Measurements from ENCODE around the gene EVI5L. TPM values are rescaled to one million over a fixed set of nuclear protein-coding genes. Genes with fewer than 3 reads are reported as not detected.

Gene EVI5L
- total and polyA plus RNA-seq, 4 donors: 1.4 to 5.0 (median 4.4) TPM

DNA sequence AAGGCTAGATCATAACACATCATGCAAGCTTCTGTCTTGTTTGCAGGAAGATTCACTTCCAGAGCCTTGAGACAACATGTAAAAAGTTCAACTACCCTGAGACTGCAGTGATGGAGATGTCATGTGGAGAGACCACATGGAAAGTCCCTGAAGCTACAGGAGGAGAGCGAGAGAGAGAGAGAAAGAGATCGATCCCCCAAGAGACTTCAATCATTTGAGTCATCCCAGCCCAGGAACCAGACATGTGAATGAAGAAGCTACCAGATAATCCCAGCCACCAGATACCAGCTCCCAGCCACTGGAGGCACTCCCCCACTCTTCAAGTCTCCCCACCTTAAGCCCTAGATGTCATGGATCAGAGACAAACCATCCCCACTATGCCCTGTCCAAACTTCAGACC, 10.7 kb upstream of the EVI5L start:
- Histone ChIP-seq H3K4me3 (ENCODE audit: low read depth in 1 of 3, low read length in 3 of 3) (no peak overlapping the region), H3K36me3 (ENCODE audit: control insufficient read depth in 4 of 4, insufficient read depth in 3 of 4, low read depth in 1 of 4, low read length in 3 of 4) (no peaks in the 10 kb centered on the region), H3K9me3 (ENCODE audit: control insufficient read depth in 4 of 4, low read length in 3 of 4) (peaks cover 2 to 8% (median 4%) of the 10 kb centered on the region in 4 donors), H3K9ac (ENCODE audit: low read depth in 1 of 2, low read length in 2 of 2) (no peak overlapping the region), H3K27ac (ENCODE audit: low read depth in 1 of 2, low read length in 2 of 2) (no peak overlapping the region), H3K4me1 (ENCODE audit: control insufficient read depth in 4 of 4, insufficient read depth in 4 of 4, low read length in 3 of 4) (no peaks in the 10 kb centered on the region), H3K27me3 (ENCODE audit: control insufficient read depth in 4 of 4, insufficient read depth in 4 of 4, low read length in 3 of 4) (no peaks in the 10 kb centered on the region)
- WGBS: 78% methylated on average over 2 of the region's 2 CpGs
- TF ChIP-seq HNF4G (IDR thresholded peaks at IDR 0.05) (no peak), NR2F2 (IDR thresholded peaks at IDR 0.05) (no peak), GABPA (IDR thresholded peaks at IDR 0.05 in 1 of 2, conservative IDR thresholded peaks at IDR 0.05 in 1 of 2) (no peak), RXRA (IDR thresholded peaks at IDR 0.05) (no peak)
- TF ChIP-seq, protein P1, sequence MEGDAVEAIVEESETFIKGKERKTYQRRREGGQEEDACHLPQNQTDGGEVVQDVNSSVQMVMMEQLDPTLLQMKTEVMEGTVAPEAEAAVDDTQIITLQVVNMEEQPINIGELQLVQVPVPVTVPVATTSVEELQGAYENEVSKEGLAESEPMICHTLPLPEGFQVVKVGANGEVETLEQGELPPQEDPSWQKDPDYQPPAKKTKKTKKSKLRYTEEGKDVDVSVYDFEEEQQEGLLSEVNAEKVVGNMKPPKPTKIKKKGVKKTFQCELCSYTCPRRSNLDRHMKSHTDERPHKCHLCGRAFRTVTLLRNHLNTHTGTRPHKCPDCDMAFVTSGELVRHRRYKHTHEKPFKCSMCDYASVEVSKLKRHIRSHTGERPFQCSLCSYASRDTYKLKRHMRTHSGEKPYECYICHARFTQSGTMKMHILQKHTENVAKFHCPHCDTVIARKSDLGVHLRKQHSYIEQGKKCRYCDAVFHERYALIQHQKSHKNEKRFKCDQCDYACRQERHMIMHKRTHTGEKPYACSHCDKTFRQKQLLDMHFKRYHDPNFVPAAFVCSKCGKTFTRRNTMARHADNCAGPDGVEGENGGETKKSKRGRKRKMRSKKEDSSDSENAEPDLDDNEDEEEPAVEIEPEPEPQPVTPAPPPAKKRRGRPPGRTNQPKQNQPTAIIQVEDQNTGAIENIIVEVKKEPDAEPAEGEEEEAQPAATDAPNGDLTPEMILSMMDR (IDR thresholded peaks at IDR 0.05; ENCODE audit: low read depth, low read length, missing input control): no peak
- TF ChIP-seq, protein P2, sequence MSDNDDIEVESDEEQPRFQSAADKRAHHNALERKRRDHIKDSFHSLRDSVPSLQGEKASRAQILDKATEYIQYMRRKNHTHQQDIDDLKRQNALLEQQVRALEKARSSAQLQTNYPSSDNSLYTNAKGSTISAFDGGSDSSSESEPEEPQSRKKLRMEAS (IDR thresholded peaks at IDR 0.05): no peak
- TF ChIP-seq, protein P3, sequence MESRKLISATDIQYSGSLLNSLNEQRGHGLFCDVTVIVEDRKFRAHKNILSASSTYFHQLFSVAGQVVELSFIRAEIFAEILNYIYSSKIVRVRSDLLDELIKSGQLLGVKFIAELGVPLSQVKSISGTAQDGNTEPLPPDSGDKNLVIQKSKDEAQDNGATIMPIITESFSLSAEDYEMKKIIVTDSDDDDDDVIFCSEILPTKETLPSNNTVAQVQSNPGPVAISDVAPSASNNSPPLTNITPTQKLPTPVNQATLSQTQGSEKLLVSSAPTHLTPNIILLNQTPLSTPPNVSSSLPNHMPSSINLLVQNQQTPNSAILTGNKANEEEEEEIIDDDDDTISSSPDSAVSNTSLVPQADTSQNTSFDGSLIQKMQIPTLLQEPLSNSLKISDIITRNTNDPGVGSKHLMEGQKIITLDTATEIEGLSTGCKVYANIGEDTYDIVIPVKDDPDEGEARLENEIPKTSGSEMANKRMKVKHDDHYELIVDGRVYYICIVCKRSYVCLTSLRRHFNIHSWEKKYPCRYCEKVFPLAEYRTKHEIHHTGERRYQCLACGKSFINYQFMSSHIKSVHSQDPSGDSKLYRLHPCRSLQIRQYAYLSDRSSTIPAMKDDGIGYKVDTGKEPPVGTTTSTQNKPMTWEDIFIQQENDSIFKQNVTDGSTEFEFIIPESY (IDR thresholded peaks at IDR 0.05): no peak
- no peak for DNase-seq (ENCODE audit: low spot score)

DNA sequence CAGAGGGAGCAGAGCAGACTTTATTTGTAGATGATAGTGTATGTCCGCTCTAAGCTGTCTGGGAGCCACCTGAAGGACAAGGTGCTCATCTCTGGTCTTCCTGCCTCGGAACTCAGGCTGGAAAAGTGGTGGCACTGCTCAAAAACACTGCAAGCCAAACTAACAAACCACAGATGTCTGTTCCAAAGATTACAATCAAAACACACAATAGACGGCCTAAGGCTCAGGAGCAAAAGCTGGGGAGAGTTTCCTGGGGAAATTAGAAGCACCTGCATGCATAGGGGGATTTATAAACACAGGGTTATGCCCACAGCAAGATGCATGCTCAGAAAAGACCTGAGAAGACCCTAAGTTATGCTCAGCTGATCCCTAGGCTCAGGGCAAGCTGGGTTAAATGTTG, 9.4 kb upstream of the EVI5L start:
- no peaks in the 10 kb centered on the region for H3K4me1 ChIP-seq (ENCODE audit: control insufficient read depth in 4 of 4, insufficient read depth in 4 of 4, low read length in 3 of 4)
- no peaks in the 10 kb centered on the region for H3K27me3 ChIP-seq (ENCODE audit: control insufficient read depth in 4 of 4, insufficient read depth in 4 of 4, low read length in 3 of 4)
- H3K36me3 ChIP-seq (ENCODE audit: control insufficient read depth in 4 of 4, insufficient read depth in 3 of 4, low read depth in 1 of 4, low read length in 3 of 4): no peaks in the 10 kb centered on the region
- H3K9ac ChIP-seq (ENCODE audit: low read depth in 1 of 2, low read length in 2 of 2): no peak overlapping the region
- no peak for DNase-seq (ENCODE audit: low spot score)
- H3K4me3 ChIP-seq (ENCODE audit: low read depth in 1 of 3, low read length in 3 of 3): no peak overlapping the region
- H3K27ac ChIP-seq (ENCODE audit: low read depth in 1 of 2, low read length in 2 of 2): no peak overlapping the region
- TF ChIP-seq RAD21 (IDR thresholded peaks at IDR 0.05) (no peak), YY1 (IDR thresholded peaks at IDR 0.05) (no peak), HNF4G (IDR thresholded peaks at IDR 0.05) (no peak), HNF4A (conservative IDR thresholded peaks at IDR 0.05) (no peak), FOXA1 (IDR thresholded peaks at IDR 0.05) (no peak), NR2F2 (IDR thresholded peaks at IDR 0.05) (no peak), SP1 (IDR thresholded peaks at IDR 0.05) (no peak), GABPA (IDR thresholded peaks at IDR 0.05 in 1 of 2, conservative IDR thresholded peaks at IDR 0.05 in 1 of 2) (no peak), FOXA2 (IDR thresholded peaks at IDR 0.05) (no peak), TAF1 (conservative IDR thresholded peaks at IDR 0.05) (no peak), JUND (IDR thresholded peaks at IDR 0.05) (no peak)
- TF ChIP-seq, protein P3 (IDR thresholded peaks at IDR 0.05): no peak
- TF ChIP-seq, protein P4, sequence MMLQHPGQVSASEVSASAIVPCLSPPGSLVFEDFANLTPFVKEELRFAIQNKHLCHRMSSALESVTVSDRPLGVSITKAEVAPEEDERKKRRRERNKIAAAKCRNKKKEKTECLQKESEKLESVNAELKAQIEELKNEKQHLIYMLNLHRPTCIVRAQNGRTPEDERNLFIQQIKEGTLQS (IDR thresholded peaks at IDR 0.05): no peak
- TF ChIP-seq, protein P1 (IDR thresholded peaks at IDR 0.05; ENCODE audit: low read depth, low read length, missing input control): no peak
- TF ChIP-seq, protein P5, sequence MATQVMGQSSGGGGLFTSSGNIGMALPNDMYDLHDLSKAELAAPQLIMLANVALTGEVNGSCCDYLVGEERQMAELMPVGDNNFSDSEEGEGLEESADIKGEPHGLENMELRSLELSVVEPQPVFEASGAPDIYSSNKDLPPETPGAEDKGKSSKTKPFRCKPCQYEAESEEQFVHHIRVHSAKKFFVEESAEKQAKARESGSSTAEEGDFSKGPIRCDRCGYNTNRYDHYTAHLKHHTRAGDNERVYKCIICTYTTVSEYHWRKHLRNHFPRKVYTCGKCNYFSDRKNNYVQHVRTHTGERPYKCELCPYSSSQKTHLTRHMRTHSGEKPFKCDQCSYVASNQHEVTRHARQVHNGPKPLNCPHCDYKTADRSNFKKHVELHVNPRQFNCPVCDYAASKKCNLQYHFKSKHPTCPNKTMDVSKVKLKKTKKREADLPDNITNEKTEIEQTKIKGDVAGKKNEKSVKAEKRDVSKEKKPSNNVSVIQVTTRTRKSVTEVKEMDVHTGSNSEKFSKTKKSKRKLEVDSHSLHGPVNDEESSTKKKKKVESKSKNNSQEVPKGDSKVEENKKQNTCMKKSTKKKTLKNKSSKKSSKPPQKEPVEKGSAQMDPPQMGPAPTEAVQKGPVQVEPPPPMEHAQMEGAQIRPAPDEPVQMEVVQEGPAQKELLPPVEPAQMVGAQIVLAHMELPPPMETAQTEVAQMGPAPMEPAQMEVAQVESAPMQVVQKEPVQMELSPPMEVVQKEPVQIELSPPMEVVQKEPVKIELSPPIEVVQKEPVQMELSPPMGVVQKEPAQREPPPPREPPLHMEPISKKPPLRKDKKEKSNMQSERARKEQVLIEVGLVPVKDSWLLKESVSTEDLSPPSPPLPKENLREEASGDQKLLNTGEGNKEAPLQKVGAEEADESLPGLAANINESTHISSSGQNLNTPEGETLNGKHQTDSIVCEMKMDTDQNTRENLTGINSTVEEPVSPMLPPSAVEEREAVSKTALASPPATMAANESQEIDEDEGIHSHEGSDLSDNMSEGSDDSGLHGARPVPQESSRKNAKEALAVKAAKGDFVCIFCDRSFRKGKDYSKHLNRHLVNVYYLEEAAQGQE (IDR thresholded peaks at IDR 0.05): no peak
- H3K9me3 ChIP-seq (ENCODE audit: control insufficient read depth in 4 of 4, low read length in 3 of 4): peaks cover 2 to 8% (median 4%) of the 10 kb centered on the region in 4 donors
- 64% methylated on average over 3 of the region's 3 CpGs for WGBS
